DND-41 (cell line): Measurements from ENCODE around the gene GABRG3.

Experiments used
- ATAC-seq: fragments of 200-7000 bp; cut with Tn5 transposase; 3 replicates; pipeline ENCODE4 v1.9.1; 2021; ENCODE audit warnings: low read depth; ENCODE audit not compliant: insufficient read depth
- DNase-seq: peaks from one replicate; pipeline ENCODE4 v3.0.0-alpha.2; 2020
- H2AFZ ChIP-seq: 2 replicates; pipeline ENCODE4 v1.6.0; 2012; ENCODE audit warnings: low read depth, low read length
- H3K27ac ChIP-seq: 2 replicates; pipeline ENCODE4 v1.5.1; 2012; ENCODE audit warnings: low read length, inconsistent platforms
- H3K27me3 ChIP-seq: fragments of 200-600 bp; sonication (generic); 2 replicates; pipeline ENCODE4 v1.6.0; 2012; ENCODE audit warnings: low read length, mild to moderate bottlenecking, inconsistent platforms; ENCODE audit not compliant: insufficient read depth, poor library complexity
- H3K36me3 ChIP-seq: 2 replicates; pipeline ENCODE4 v1.5.1; 2012; ENCODE audit warnings: low read length, inconsistent platforms; ENCODE audit not compliant: insufficient read depth
- H3K4me1 ChIP-seq: 2 replicates; pipeline ENCODE4 v1.5.1; 2012; ENCODE audit warnings: mild to moderate bottlenecking, low read length; ENCODE audit not compliant: insufficient read depth
- H3K4me2 ChIP-seq: 2 replicates; pipeline ENCODE4 v1.6.0; 2012; ENCODE audit warnings: mild to moderate bottlenecking, moderate library complexity, low read length, inconsistent platforms; ENCODE audit not compliant: insufficient read depth
- H3K4me3 ChIP-seq, 2 experiments: fragments of 200-600 bp in 1 of 2; shearing (Covaris generic) in 1 of 2; 2 replicates each; pipeline ENCODE4 v1.5.1; 2012 to 2016; ENCODE audit warnings: inconsistent platforms in 2 of 2, low read length in 2 of 2, mild to moderate bottlenecking in 2 of 2, low read depth in 1 of 2, moderate library complexity in 1 of 2
- H3K79me2 ChIP-seq: 2 replicates; pipeline ENCODE4 v1.6.0; 2012; ENCODE audit warnings: low read length, inconsistent platforms; ENCODE audit not compliant: insufficient read depth
- H3K9ac ChIP-seq: 2 replicates; pipeline ENCODE4 v1.6.0; 2012; ENCODE audit warnings: low read depth, mild to moderate bottlenecking, inconsistent platforms, low read length, moderate library complexity
- H3K9me3 ChIP-seq: 2 replicates; pipeline ENCODE4 v1.5.1; 2012; ENCODE audit warnings: low read length, moderate library complexity, mild to moderate bottlenecking, inconsistent platforms; ENCODE audit not compliant: insufficient read depth, severe bottlenecking
- H4K20me1 ChIP-seq: 2 replicates; pipeline ENCODE4 v1.6.0; 2012; ENCODE audit warnings: low read length; ENCODE audit not compliant: insufficient read depth
- CTCF ChIP-seq: IDR thresholded peaks from 2 replicates; pipeline ENCODE4 v1.5.1; 2012; ENCODE audit warnings: borderline replicate concordance, low read length, moderate library complexity, mild to moderate bottlenecking; ENCODE audit not compliant: poor library complexity, severe bottlenecking; ENCODE audit errors: extremely low read depth
- EZH2 ChIP-seq: IDR thresholded peaks from 3 replicates; pipeline ENCODE4 v1.6.1; 2012; ENCODE audit warnings: borderline replicate concordance, low read depth, mild to moderate bottlenecking, moderate library complexity, low read length, inconsistent platforms; ENCODE audit not compliant: severe bottlenecking

GABRG3 gene

GRCh38 chr15:27401471-27401870 lies 430.5 kb downstream of the GABRG3 start:
- no peak for ATAC-seq
- Histone ChIP-seq H2AFZ (no peak overlapping the region), H3K36me3 (no peaks in the 10 kb centered on the region), H4K20me1 (no peaks in the 10 kb centered on the region), H3K9ac (no peak overlapping the region), H3K4me1 (no peaks in the 10 kb centered on the region), H3K27ac (no peak overlapping the region), H3K79me2 (no peaks in the 10 kb centered on the region), H3K4me2 (no peak overlapping the region), H3K27me3 (no peaks in the 10 kb centered on the region), H3K4me3 (no peak overlapping the region), H3K9me3 (no peaks in the 10 kb centered on the region)
- TF ChIP-seq EZH2 (no peak), CTCF (no peak)
- no peak for DNase-seq

- Histone ChIP-seq H3K27me3 (no peaks in the 10 kb centered on the region), H3K79me2 (no peaks in the 10 kb centered on the region), H3K4me1 (no peaks in the 10 kb centered on the region), H3K4me3 (no peak overlapping the region), H3K36me3 (no peaks in the 10 kb centered on the region), H3K9ac (no peak overlapping the region), H3K4me2 (no peak overlapping the region), H4K20me1 (no peaks in the 10 kb centered on the region), H2AFZ (no peak overlapping the region), H3K27ac (no peak overlapping the region), H3K9me3 (no peaks in the 10 kb centered on the region)
- no peak for TF ChIP-seq CTCF
- no peak for TF ChIP-seq EZH2
- ATAC-seq = no peak
- DNase-seq = no peak
Observed at GRCh38 chr15:27408428-27408827, 437.4 kb downstream of the GABRG3 start.

- H3K4me1 ChIP-seq = no peaks in the 10 kb centered on the region
- H3K4me3 ChIP-seq = no peak overlapping the region
- no peak overlapping the region for H2AFZ ChIP-seq
- H3K4me2 ChIP-seq = no peak overlapping the region
- no peaks in the 10 kb centered on the region for H3K9me3 ChIP-seq
- ATAC-seq (no peak), DNase-seq (no peak)
- H3K36me3 ChIP-seq = no peaks in the 10 kb centered on the region
- TF ChIP-seq EZH2 (no peak), CTCF (no peak)
- H3K9ac ChIP-seq = no peak overlapping the region
- H4K20me1 ChIP-seq = no peaks in the 10 kb centered on the region
- H3K27me3 ChIP-seq = no peaks in the 10 kb centered on the region
- H3K27ac ChIP-seq = no peak overlapping the region
- H3K79me2 ChIP-seq = no peaks in the 10 kb centered on the region
Observed at GRCh38 chr15:27410996-27411605, 440.1 kb downstream of the GABRG3 start.
